HepG2 (cell line): ENCODE measurements around the gene DNAAF8. TPM values are rescaled to one million over a fixed set of nuclear protein-coding genes. Genes with fewer than 3 reads are reported as not detected.

ENCODE experiments used
- ATAC-seq: fragments of 200-7000 bp; cut with Tn5 transposase; 3 replicates; pipeline ENCODE4 v1.9.1; 2020; ENCODE audit warnings: mild to moderate bottlenecking, moderate library complexity
- BruUV-seq: library from RNA; stranded (reverse); fragments of 400-500 nt; replicated peaks from 2 replicates; lab custom pipeline; 2021; lab: Mats Ljungman, UMichigan
- CTCF ChIA-PET: fragments of 300-600 bp; formaldehyde crosslinking; extraction: SDS; loops from one replicate; lab custom pipeline; 2021; ENCODE audit warnings: low total read pairs, inconsistent platforms, low intra/inter-chr PET ratio; lab: Yijun Ruan, JAX
- POLR2A ChIA-PET: fragments of 350-600 bp; sonication (Branson Sonifier 250); formaldehyde crosslinking; loops from one replicate; lab custom pipeline; 2020; ENCODE audit warnings: antibody characterized with exemption, inconsistent platforms; lab: Yijun Ruan, JAX
- DNase-seq: peaks from one replicate; pipeline ENCODE4 v3.0.0-alpha.2; 2015; ENCODE audit warnings: low spot score
- FAIRE-seq: peaks from 3 replicates; lab custom pipeline; 2011; peaks lifted over from hg19 to GRCh38; lab: Jason Lieb, UNC
- H2AFZ ChIP-seq: one replicate; pipeline ENCODE4 v1.6.1; 2011; ENCODE audit warnings: low read length, inconsistent platforms
- H3K27ac ChIP-seq: fragments of 300-600 bp; 3 replicates; pipeline ENCODE4 v1.8.0; 2011; ENCODE audit warnings: mixed run types, mild to moderate bottlenecking, mixed read lengths, low read length, inconsistent platforms; ENCODE audit not compliant: insufficient read depth; ENCODE audit errors: extremely low read length
- H3K27me3 ChIP-seq, 2 experiments: fragments of 200-600 bp in 1 of 2; 2 replicates in 1 of 2; 3 replicates in 1 of 2; pipeline versions ENCODE4 v1.6.0 to v1.8.0; 2011; ENCODE audit warnings: low read length in 2 of 2, mild to moderate bottlenecking in 2 of 2, moderate library complexity in 2 of 2, inconsistent platforms in 1 of 2; ENCODE audit not compliant: insufficient read depth in 2 of 2, control insufficient read depth in 1 of 2
- H3K36me3 ChIP-seq, 2 experiments: fragments of 200-600 bp in 1 of 2; replicated peaks in 1 of 2; 2 replicates in 1 of 2; 3 replicates in 1 of 2; pipeline versions ENCODE4 v1.5.1 to v1.8.0; 2011; ENCODE audit warnings: low read length in 2 of 2, inconsistent platforms in 1 of 2; ENCODE audit not compliant: insufficient read depth in 2 of 2, control insufficient read depth in 1 of 2
- H3K4me1 ChIP-seq: 2 replicates; pipeline ENCODE4 v1.5.1; 2012; ENCODE audit warnings: low read length, inconsistent platforms; ENCODE audit not compliant: insufficient read depth
- H3K4me2 ChIP-seq: 2 replicates; pipeline ENCODE4 v1.6.0; 2011; ENCODE audit warnings: low read depth, low read length, inconsistent platforms
- H3K4me3 ChIP-seq, 3 experiments: fragments of 200-600 bp in 1 of 3; sonication (generic), shearing (Covaris generic) in 1 of 3; replicated peaks in 1 of 3; 2 replicates each; pipeline ENCODE4 v1.5.1; 2011 to 2016; ENCODE audit warnings: low read length in 3 of 3, inconsistent platforms in 2 of 3, low read depth in 2 of 3, mild to moderate bottlenecking in 2 of 3, control low read depth in 1 of 3, mixed read lengths in 1 of 3; ENCODE audit not compliant: insufficient read depth in 1 of 3
- H3K79me2 ChIP-seq: one replicate; pipeline ENCODE4 v1.6.1; 2011; ENCODE audit warnings: low read length, inconsistent platforms; ENCODE audit not compliant: insufficient read depth
- H3K9ac ChIP-seq: 2 replicates; pipeline ENCODE4 v1.6.0; 2011; ENCODE audit warnings: mild to moderate bottlenecking, low read depth, low read length, inconsistent platforms; ENCODE audit not compliant: insufficient read depth
- H3K9me3 ChIP-seq: 2 replicates; pipeline ENCODE4 v1.5.1; 2012; ENCODE audit warnings: mild to moderate bottlenecking, low read length
- H4K20me1 ChIP-seq: 2 replicates; pipeline ENCODE4 v1.6.0; 2011; ENCODE audit warnings: inconsistent platforms, mild to moderate bottlenecking, low read length, moderate library complexity; ENCODE audit not compliant: insufficient read depth
- ARID2 ChIP-seq: sonication (generic); formaldehyde crosslinking; IDR thresholded peaks from 2 replicates; pipeline ENCODE4 v1.8.1; 2022; ENCODE audit warnings: mild to moderate bottlenecking, missing genetic modification reagents, borderline replicate concordance
- GZF1 ChIP-seq: sonication (generic); formaldehyde crosslinking; IDR thresholded peaks from 2 replicates; pipeline ENCODE4 v1.5.1; 2020; ENCODE audit warnings: mild to moderate bottlenecking, missing genetic modification reagents
- HOXD1 ChIP-seq: sonication (generic); formaldehyde crosslinking; IDR thresholded peaks from 2 replicates; pipeline ENCODE4 v1.5.0; 2020; ENCODE audit warnings: missing genetic modification reagents
- IKZF4 ChIP-seq: sonication (generic); formaldehyde crosslinking; IDR thresholded peaks from 2 replicates; pipeline ENCODE4 v1.5.1; 2020; ENCODE audit warnings: borderline replicate concordance, mild to moderate bottlenecking, low read depth, missing genetic modification reagents; ENCODE audit errors: not compliant biosample characterization
- MTA1 ChIP-seq: sonication (generic); formaldehyde crosslinking; IDR thresholded peaks from 2 replicates; pipeline ENCODE4 v1.4.0; 2020; ENCODE audit warnings: missing genetic modification reagents, mild to moderate bottlenecking, borderline replicate concordance
- MTA3 ChIP-seq: sonication (generic); formaldehyde crosslinking; IDR thresholded peaks from 2 replicates; pipeline ENCODE4 v1.4.0; 2020; ENCODE audit warnings: missing genetic modification reagents
- MTERF4 ChIP-seq: sonication (generic); formaldehyde crosslinking; IDR thresholded peaks from 2 replicates; pipeline ENCODE4 v1.8.0; 2023; ENCODE audit warnings: mild to moderate bottlenecking, missing genetic modification reagents
- SNAPC2 ChIP-seq: sonication (generic); formaldehyde crosslinking; IDR thresholded peaks from 2 replicates; pipeline ENCODE4 v1.8.1; 2022; ENCODE audit warnings: mild to moderate bottlenecking, missing genetic modification reagents
- SP140L ChIP-seq: sonication (generic); formaldehyde crosslinking; IDR thresholded peaks from 2 replicates; pipeline ENCODE4 v1.4.0; 2020; ENCODE audit warnings: missing genetic modification reagents, borderline replicate concordance
- TAF1 ChIP-seq: sonication (generic); formaldehyde crosslinking; IDR thresholded peaks from 2 replicates; pipeline ENCODE4 v1.4.0; 2020; ENCODE audit warnings: missing genetic modification reagents
- TFDP2 ChIP-seq: sonication (generic); formaldehyde crosslinking; IDR thresholded peaks from 2 replicates; pipeline ENCODE4 v1.4.0; 2020; ENCODE audit warnings: missing genetic modification reagents
- ZFX ChIP-seq: sonication (generic); formaldehyde crosslinking; IDR thresholded peaks from 2 replicates; pipeline ENCODE4 v1.4.0; 2020; ENCODE audit warnings: mild to moderate bottlenecking, low read depth, missing genetic modification reagents, moderate library complexity
- ZNF234 ChIP-seq: sonication (generic); formaldehyde crosslinking; conservative IDR thresholded peaks from 2 replicates; pipeline ENCODE4 v1.5.1; 2020; ENCODE audit warnings: mild to moderate bottlenecking, missing genetic modification reagents
- ZNF260 ChIP-seq: sonication (generic); formaldehyde crosslinking; IDR thresholded peaks from 2 replicates; pipeline ENCODE4 v1.4.0; 2020; ENCODE audit warnings: missing genetic modification reagents, low read depth, mild to moderate bottlenecking, borderline replicate concordance
- ZNF34 ChIP-seq: sonication (generic); formaldehyde crosslinking; IDR thresholded peaks from 2 replicates; pipeline ENCODE4 v1.4.0; 2020; ENCODE audit warnings: mild to moderate bottlenecking, missing genetic modification reagents, borderline replicate concordance
- ZNF576 ChIP-seq: sonication (generic); formaldehyde crosslinking; IDR thresholded peaks from 2 replicates; pipeline ENCODE4 v1.4.0; 2020; ENCODE audit warnings: mild to moderate bottlenecking, missing genetic modification reagents
- ZNF775 ChIP-seq: sonication (generic); formaldehyde crosslinking; IDR thresholded peaks from 2 replicates; pipeline ENCODE4 v1.4.0; 2020; ENCODE audit warnings: missing genetic modification reagents, mild to moderate bottlenecking, moderate library complexity, borderline replicate concordance
- WGBS: methylation state at CpG from one replicate; pipeline ENCODE4 v1.1.6; 2017; ENCODE audit warnings: low lambda C conversion rate; 5-methylcytosine and 5-hydroxymethylcytosine counted together
- in situ Hi-C: cut with HindIII; loops from 2 replicates; pipeline ENCODE4 v1.10.0; 2017; ENCODE audit warnings: low pct_unique_long_range_greater_than_20kb; ENCODE audit not compliant: extremely low pct_ligation_motif_present
- intact Hi-C: fragments of 100-400 bp; cut with micrococcal nuclease; formaldehyde crosslinking; loops from one replicate; pipeline ENCODE4 v1.10.0; 2022; ENCODE audit not compliant: unreplicated experiment
- polyA plus RNA-seq, 8 experiments: library from polyadenylated mRNA; depleted of rRNA in 3 of 8; stranded (reverse) in 7 of 8; unstranded in 1 of 8; fragments of >200 nt; fragmentation: Illumina TruSeq in 4 of 8; extraction: Trizol in 4 of 8; gene quantifications; 2 replicates each; pipeline versions ENCODE4 v1.2.1 to v1.2.3, GENCODE V29; 2011 to 2016; ENCODE audit warnings: low read depth in 4 of 8, missing spikeins in 1 of 8, mixed read lengths in 1 of 8; ENCODE audit not compliant: insufficient read depth in 1 of 8
- total RNA-seq, 5 experiments: library from RNA; depleted of rRNA; stranded (reverse); fragments of >200 nt; fragmentation: Illumina TruSeq; extraction: Trizol; gene quantifications; 2 replicates each; pipeline ENCODE4 v1.2.3, GENCODE V29; 2016; ENCODE audit warnings: low read depth in 1 of 5

The DNAAF8 gene
- total and polyA plus RNA-seq, 2 of the 13 experiments (the other 11 are each of a cell fraction or from before 2014, with no cell fraction given) = 0.44 TPM; not detected in 1

GRCh38 chr16:4778050-4778392, 43.7 kb downstream of the DNAAF8 start:
- 58% methylated on average over 3 of the region's 5 CpGs for WGBS
- no peak for DNase-seq
- peaks cover 44% of the 10 kb centered on the region for H3K4me1 ChIP-seq
- TF ChIP-seq MTERF4 (no peak), ARID2 (CRISPR knock-in tag) (no peak), SP140L (CRISPR knock-in tag) (no peak), TAF1 (CRISPR knock-in tag) (no peak), ZNF260 (CRISPR knock-in tag) (no peak), MTA1 (CRISPR knock-in tag) (no peak), ZNF34 (CRISPR knock-in tag) (no peak), HOXD1 (CRISPR knock-in tag) (no peak), ZNF234 (CRISPR knock-in tag) (no peak), ZFX (CRISPR knock-in tag) (no peak), ZNF775 (CRISPR knock-in tag) (no peak), ZNF576 (no peak), GZF1 (no peak), MTA3 (no peak), SNAPC2 (CRISPR knock-in tag) (no peak), TFDP2 (CRISPR knock-in tag) (no peak), IKZF4 (CRISPR knock-in tag) (no peak)
- no peak for FAIRE-seq
- no peaks in the 10 kb centered on the region for H3K27me3 ChIP-seq
- H2AFZ ChIP-seq = no peak overlapping the region
- H3K4me3 ChIP-seq = no peak overlapping the region
- no peaks in the 10 kb centered on the region for H3K79me2 ChIP-seq
- H3K9me3 ChIP-seq = no peaks in the 10 kb centered on the region
- no peaks in the 10 kb centered on the region for H3K36me3 ChIP-seq
- no peak overlapping the region for H3K4me2 ChIP-seq
- intact Hi-C loops = no loop called here
- H3K9ac ChIP-seq = no peak overlapping the region
- H3K27ac ChIP-seq = no peak overlapping the region
- in situ Hi-C loops = no loop called here
- BruUV-seq = no TSS peak
- ChIA-PET CTCF (no interaction called here), POLR2A (no interaction called here)
- ATAC-seq = no peak
- no peaks in the 10 kb centered on the region for H4K20me1 ChIP-seq
